K562 (cell line): ENCODE results near the gene ANKRD44. TPM values are rescaled to one million over a fixed set of nuclear protein-coding genes. Genes with fewer than 3 reads are reported as not detected.
A peak's percentile ranks its signal among the peaks of the same experiment; 100 is the strongest.

Experiments used
- ATAC-seq: fragments of 200-7000 bp; cut with Tn5 transposase; 3 replicates; pipeline ENCODE4 v1.9.1; 2020; ENCODE audit warnings: moderate library complexity
- BruUV-seq: library from RNA; stranded (reverse); fragments of 400-500 nt; replicated peaks from 2 replicates; lab custom pipeline; 2021; lab: Mats Ljungman, UMichigan
- CTCF ChIA-PET: fragments of 300-600 bp; formaldehyde crosslinking; extraction: SDS; loops from one replicate; lab custom pipeline; 2021; ENCODE audit warnings: low intra/inter-chr PET ratio; lab: Yijun Ruan, JAX
- POLR2A ChIA-PET: fragments of 300-600, 350-650 bp; sonication (Branson Sonifier 250); formaldehyde crosslinking; extraction: SDS; loops from one replicate; lab custom pipeline; 2021; ENCODE audit warnings: antibody characterized with exemption, inconsistent platforms; lab: Yijun Ruan, JAX
- DNase-seq, 4 experiments: peaks; one replicate each; pipeline versions ENCODE4 v3.0.0 to v3.0.0-alpha.2; 2011 to 2018; ENCODE audit warnings: low spot score in 3 of 4, mixed read lengths in 3 of 4; ENCODE audit errors: extremely low read depth in 1 of 4
- FAIRE-seq: peaks from 2 replicates; lab custom pipeline; 2011; peaks lifted over from hg19 to GRCh38; lab: Jason Lieb, UNC
- H2AFZ ChIP-seq: 2 replicates; pipeline ENCODE4 v1.6.0; 2011; ENCODE audit warnings: low read depth, low read length, control low read depth, inconsistent platforms
- H3K27ac ChIP-seq: fragments of 200-600 bp; 3 replicates; pipeline ENCODE4 v1.8.0; 2011; ENCODE audit warnings: low read depth, mild to moderate bottlenecking, control low read depth, inconsistent platforms, low read length, moderate library complexity, mixed read lengths; ENCODE audit errors: extremely low read depth
- H3K27me3 ChIP-seq, 2 experiments: fragments of 300-600 bp in 1 of 2; 2 replicates in 1 of 2; 3 replicates in 1 of 2; pipeline versions ENCODE4 v1.6.0 to v1.8.0; 2011; ENCODE audit warnings: inconsistent platforms in 2 of 2, low read length in 2 of 2, mild to moderate bottlenecking in 1 of 2, mixed read lengths in 1 of 2, moderate library complexity in 1 of 2; ENCODE audit not compliant: control insufficient read depth in 2 of 2, insufficient read depth in 2 of 2
- H3K36me3 ChIP-seq: fragments of 300-600 bp; 3 replicates; pipeline ENCODE4 v1.8.0; 2011; ENCODE audit warnings: mild to moderate bottlenecking, low read length, inconsistent platforms; ENCODE audit not compliant: control insufficient read depth, insufficient read depth
- H3K4me1 ChIP-seq, 2 experiments: fragments of 200-600 bp in 1 of 2; replicated peaks in 1 of 2; 2 replicates in 1 of 2; 3 replicates in 1 of 2; pipeline versions ENCODE4 v1.5.1 to v1.8.0; 2011; ENCODE audit warnings: inconsistent platforms in 2 of 2, low read length in 2 of 2, mild to moderate bottlenecking in 1 of 2, mixed read lengths in 1 of 2, moderate library complexity in 1 of 2; ENCODE audit not compliant: control insufficient read depth in 2 of 2, insufficient read depth in 2 of 2
- H3K4me2 ChIP-seq: 2 replicates; pipeline ENCODE4 v1.6.1; 2011; ENCODE audit warnings: low read length, control low read depth, inconsistent platforms, mixed read lengths; ENCODE audit not compliant: insufficient read depth
- H3K4me3 ChIP-seq: fragments of 200-600 bp; sonication (generic), shearing (Covaris generic); 2 replicates; pipeline ENCODE4 v1.5.1; 2016; ENCODE audit warnings: control low read depth, inconsistent platforms
- H3K79me2 ChIP-seq: fragments of 200-600 bp; 3 replicates; pipeline ENCODE4 v1.8.0; 2011; ENCODE audit warnings: low read length, inconsistent platforms; ENCODE audit not compliant: control insufficient read depth, insufficient read depth
- H3K9ac ChIP-seq, 2 experiments: 2 replicates each; pipeline versions ENCODE4 v1.6.0 to v1.6.1; 2011; ENCODE audit warnings: low read depth in 2 of 2, low read length in 2 of 2, control low read depth in 1 of 2, inconsistent platforms in 1 of 2, mild to moderate bottlenecking in 1 of 2, mixed read lengths in 1 of 2; ENCODE audit not compliant: insufficient read depth in 1 of 2
- H3K9me1 ChIP-seq: one replicate; pipeline ENCODE4 v1.6.0; 2011; ENCODE audit warnings: inconsistent platforms, mild to moderate bottlenecking, low read length, moderate library complexity; ENCODE audit not compliant: control insufficient read depth, insufficient read depth
- H3K9me3 ChIP-seq: replicated peaks from 2 replicates; pipeline ENCODE4 v1.5.1; 2011; ENCODE audit warnings: low read depth, low read length, inconsistent platforms; ENCODE audit not compliant: control insufficient read depth, insufficient read depth
- H4K20me1 ChIP-seq: replicated peaks from 2 replicates; pipeline ENCODE4 v1.6.1; 2011; ENCODE audit warnings: low read length, inconsistent platforms, mixed read lengths; ENCODE audit not compliant: control insufficient read depth, insufficient read depth
- NONO ChIP-seq, 2 experiments: fragments of 200-400 bp in 1 of 2; fragments of 450-650 bp in 1 of 2; formaldehyde crosslinking in 1 of 2; IDR thresholded peaks; 2 replicates each; pipeline ENCODE4 v1.6.1; 2017; ENCODE audit warnings: low read depth in 2 of 2, mild to moderate bottlenecking in 2 of 2, moderate library complexity in 2 of 2, low read length in 1 of 2
- PCBP2 ChIP-seq: fragments of 200-400 bp; formaldehyde crosslinking; IDR thresholded peaks from 2 replicates; pipeline ENCODE4 v1.6.1; 2018; ENCODE audit warnings: low read length, low read depth, mild to moderate bottlenecking, moderate library complexity; ENCODE audit not compliant: poor library complexity, severe bottlenecking
- RBM25 ChIP-seq: fragments of 200-400 bp; formaldehyde crosslinking; IDR thresholded peaks from 2 replicates; pipeline ENCODE4 v1.6.1; 2018; ENCODE audit warnings: low read length, low read depth, moderate library complexity; ENCODE audit not compliant: severe bottlenecking
- ZNF239 ChIP-seq: fragments of 250-450 bp; sonication (Bioruptor Pico); IDR thresholded peaks from 2 replicates; pipeline ENCODE4 v1.4.0; 2020; ENCODE audit warnings: mild to moderate bottlenecking
- ZNF586 ChIP-seq: fragments of 450-650 bp; formaldehyde crosslinking; conservative IDR thresholded peaks from 2 replicates; pipeline ENCODE4 v1.4.0; 2020; ENCODE audit warnings: mild to moderate bottlenecking, moderate library complexity
- WGBS: fragments of 100-300 bp; shearing (Covaris generic); methylation state at CpG from one replicate; pipeline ENCODE4 v1.1.6; 2016; ENCODE audit warnings: low coverage, mixed read lengths; ENCODE audit not compliant: insufficient coverage; ENCODE audit errors: missing lambda C conversion rate; 5-methylcytosine and 5-hydroxymethylcytosine counted together
- in situ Hi-C: fragments of 300-500 bp; cut with MboI; formaldehyde crosslinking; loops from 4 replicates; pipeline ENCODE4 v1.15.0; 2018; ENCODE audit warnings: inconsistent platforms, mixed read lengths
- intact Hi-C: fragments of 100-400 bp; cut with micrococcal nuclease; formaldehyde crosslinking; loops from 2 replicates; pipeline ENCODE4 v1.14.2; 2022
- polyA plus RNA-seq, 8 experiments: library from polyadenylated mRNA; depleted of rRNA in 4 of 8; stranded (reverse) in 5 of 8; unstranded in 3 of 8; fragments of >200 nt; fragmentation: Nextera tagmentation in 2 of 8; fragmentation: Illumina TruSeq in 1 of 8; extraction: Ambion mirVana in 2 of 8; extraction: Trizol in 1 of 8; gene quantifications; 2 replicates each; pipeline versions ENCODE4 v1.2.1 to v1.2.3, GENCODE V29; 2011 to 2014; ENCODE audit warnings: inconsistent platforms in 1 of 8, missing spikeins in 1 of 8
- total RNA-seq, 7 experiments: library from RNA; depleted of rRNA in 6 of 7; stranded (reverse); fragments of >200 nt in 6 of 7; fragmentation: Illumina TruSeq in 2 of 7; extraction: Trizol in 2 of 7; gene quantifications; 2 replicates each; pipeline versions ENCODE4 v1.2.1 to v1.2.3, GENCODE V29; 2011 to 2021; ENCODE audit warnings: low replicate concordance in 1 of 7
- TF ChIP-seq, protein P1 (sequence below): fragments of 450-650 bp; IDR thresholded peaks from one replicate; pipeline ENCODE4 v1.6.1; 2018; ENCODE audit warnings: mild to moderate bottlenecking, moderate library complexity; ENCODE audit not compliant: partially characterized antibody
- TF ChIP-seq, protein P2 (sequence below): sonication (generic); formaldehyde crosslinking; IDR thresholded peaks from 2 replicates; pipeline ENCODE4 v1.8.1; 2023; ENCODE audit warnings: missing genetic modification reagents, mild to moderate bottlenecking, borderline replicate concordance

The ANKRD44 gene
- total and polyA plus RNA-seq, 9 of the 15 experiments (the other 6 are each of a cell fraction or from before 2014, with no cell fraction given): 0.03 to 0.64 (median 0.07) TPM; not detected in 3

DNA sequence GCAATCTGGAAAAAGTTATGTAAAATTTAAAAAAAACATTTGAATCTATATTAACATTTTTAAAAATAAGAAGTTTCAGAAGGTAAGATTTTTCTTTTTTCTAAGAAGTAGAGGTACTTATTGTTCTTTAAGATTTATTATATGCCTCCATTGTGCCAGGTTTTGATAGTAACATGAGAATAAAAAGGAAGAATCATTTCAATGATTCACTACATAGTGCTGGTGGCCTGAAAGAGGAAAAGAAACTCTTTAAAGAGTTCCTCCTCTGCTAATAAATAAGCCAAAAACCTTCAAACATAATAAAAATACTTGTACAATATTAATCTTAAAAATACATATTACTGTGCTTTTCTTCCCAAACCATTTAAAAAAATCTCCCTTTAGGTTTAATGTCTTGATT is 69.0 kb downstream of the ANKRD44 start:
- intact Hi-C loops (no loop called here), in situ Hi-C loops (no loop called here)
- Histone ChIP-seq H3K79me2 (no peaks in the 10 kb centered on the region), H3K27ac (no peak overlapping the region), H4K20me1 (no peaks in the 10 kb centered on the region), H3K9me1 (no peaks in the 10 kb centered on the region), H2AFZ (no peak overlapping the region), H3K9me3 (no peaks in the 10 kb centered on the region), H3K9ac (no peak overlapping the region), H3K4me3 (no peak overlapping the region), H3K36me3 (no peaks in the 10 kb centered on the region), H3K27me3 (no peaks in the 10 kb centered on the region; a peak in 1 of 5 replicates), H3K4me1 (no peaks in the 10 kb centered on the region), H3K4me2 (no peak overlapping the region)
- ATAC-seq (no peak), FAIRE-seq (no peak), DNase-seq (no peak)
- no peak for TF ChIP-seq ZNF586 (CRISPR knock-in tag)
- TF ChIP-seq NONO (IDR thresholded peaks at IDR 0.05; ENCODE audit: low read depth in 2 of 2, low read length in 1 of 2): no peak
- TF ChIP-seq, protein P1, sequence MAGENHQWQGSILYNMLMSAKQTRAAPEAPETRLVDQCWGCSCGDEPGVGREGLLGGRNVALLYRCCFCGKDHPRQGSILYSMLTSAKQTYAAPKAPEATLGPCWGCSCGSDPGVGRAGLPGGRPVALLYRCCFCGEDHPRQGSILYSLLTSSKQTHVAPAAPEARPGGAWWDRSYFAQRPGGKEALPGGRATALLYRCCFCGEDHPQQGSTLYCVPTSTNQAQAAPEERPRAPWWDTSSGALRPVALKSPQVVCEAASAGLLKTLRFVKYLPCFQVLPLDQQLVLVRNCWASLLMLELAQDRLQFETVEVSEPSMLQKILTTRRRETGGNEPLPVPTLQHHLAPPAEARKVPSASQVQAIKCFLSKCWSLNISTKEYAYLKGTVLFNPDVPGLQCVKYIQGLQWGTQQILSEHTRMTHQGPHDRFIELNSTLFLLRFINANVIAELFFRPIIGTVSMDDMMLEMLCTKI: no peak
- TF ChIP-seq PCBP2: no peak
- BruUV-seq: no TSS peak
- CTCF ChIA-PET: no interaction called here
- POLR2A ChIA-PET: interaction anchor here (1.3 kb wide), 1 partner anchor 9 kb away, joined by 3 read pairs; no protein-coding TSS in a partner anchor

DNA sequence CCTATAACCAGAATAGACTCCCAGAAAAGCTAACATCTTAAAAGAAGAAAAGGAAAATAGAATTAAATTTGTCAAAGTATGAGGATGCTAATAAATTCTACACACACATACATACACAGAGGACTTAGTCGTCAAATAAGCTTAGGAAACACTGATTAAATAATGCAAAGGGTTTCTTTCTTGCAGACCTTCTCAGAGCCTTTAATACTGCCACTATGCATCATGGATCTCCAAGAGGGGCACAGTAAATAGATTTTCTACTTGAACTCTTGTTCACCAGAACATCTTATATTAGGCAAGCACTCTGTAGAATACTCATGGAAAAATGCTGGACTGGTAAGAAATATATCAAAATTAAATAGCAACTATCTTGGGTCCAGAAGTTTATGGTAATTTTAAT is 69.4 kb downstream of the ANKRD44 start:
- H3K9me1 ChIP-seq: no peaks in the 10 kb centered on the region
- POLR2A ChIA-PET: interaction anchor here (1.3 to 1.4 kb wide), 2 partner anchors 9 to 11 kb away, joined by 3 read pairs; no protein-coding TSS in a partner anchor
- H3K9ac ChIP-seq: no peak overlapping the region
- TF ChIP-seq ZNF239 (CRISPR knock-in tag) (peak; percentile 96), RBM25 (peak; percentile 61)
- TF ChIP-seq, protein P2, sequence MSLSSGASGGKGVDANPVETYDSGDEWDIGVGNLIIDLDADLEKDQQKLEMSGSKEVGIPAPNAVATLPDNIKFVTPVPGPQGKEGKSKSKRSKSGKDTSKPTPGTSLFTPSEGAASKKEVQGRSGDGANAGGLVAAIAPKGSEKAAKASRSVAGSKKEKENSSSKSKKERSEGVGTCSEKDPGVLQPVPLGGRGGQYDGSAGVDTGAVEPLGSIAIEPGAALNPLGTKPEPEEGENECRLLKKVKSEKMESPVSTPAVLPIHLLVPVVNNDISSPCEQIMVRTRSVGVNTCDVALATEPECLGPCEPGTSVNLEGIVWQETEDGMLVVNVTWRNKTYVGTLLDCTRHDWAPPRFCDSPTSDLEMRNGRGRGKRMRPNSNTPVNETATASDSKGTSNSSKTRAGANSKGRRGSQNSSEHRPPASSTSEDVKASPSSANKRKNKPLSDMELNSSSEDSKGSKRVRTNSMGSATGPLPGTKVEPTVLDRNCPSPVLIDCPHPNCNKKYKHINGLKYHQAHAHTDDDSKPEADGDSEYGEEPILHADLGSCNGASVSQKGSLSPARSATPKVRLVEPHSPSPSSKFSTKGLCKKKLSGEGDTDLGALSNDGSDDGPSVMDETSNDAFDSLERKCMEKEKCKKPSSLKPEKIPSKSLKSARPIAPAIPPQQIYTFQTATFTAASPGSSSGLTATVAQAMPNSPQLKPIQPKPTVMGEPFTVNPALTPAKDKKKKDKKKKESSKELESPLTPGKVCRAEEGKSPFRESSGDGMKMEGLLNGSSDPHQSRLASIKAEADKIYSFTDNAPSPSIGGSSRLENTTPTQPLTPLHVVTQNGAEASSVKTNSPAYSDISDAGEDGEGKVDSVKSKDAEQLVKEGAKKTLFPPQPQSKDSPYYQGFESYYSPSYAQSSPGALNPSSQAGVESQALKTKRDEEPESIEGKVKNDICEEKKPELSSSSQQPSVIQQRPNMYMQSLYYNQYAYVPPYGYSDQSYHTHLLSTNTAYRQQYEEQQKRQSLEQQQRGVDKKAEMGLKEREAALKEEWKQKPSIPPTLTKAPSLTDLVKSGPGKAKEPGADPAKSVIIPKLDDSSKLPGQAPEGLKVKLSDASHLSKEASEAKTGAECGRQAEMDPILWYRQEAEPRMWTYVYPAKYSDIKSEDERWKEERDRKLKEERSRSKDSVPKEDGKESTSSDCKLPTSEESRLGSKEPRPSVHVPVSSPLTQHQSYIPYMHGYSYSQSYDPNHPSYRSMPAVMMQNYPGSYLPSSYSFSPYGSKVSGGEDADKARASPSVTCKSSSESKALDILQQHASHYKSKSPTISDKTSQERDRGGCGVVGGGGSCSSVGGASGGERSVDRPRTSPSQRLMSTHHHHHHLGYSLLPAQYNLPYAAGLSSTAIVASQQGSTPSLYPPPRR (CRISPR knock-in tag): no peak
- H3K4me1 ChIP-seq: no peaks in the 10 kb centered on the region
- H3K79me2 ChIP-seq: no peaks in the 10 kb centered on the region
- in situ Hi-C loops: no loop called here
- H3K4me3 ChIP-seq: no peak overlapping the region
- H3K27ac ChIP-seq: no peak overlapping the region
- no peaks in the 10 kb centered on the region for H3K36me3 ChIP-seq
- no TSS peak for BruUV-seq
- CTCF ChIA-PET: no interaction called here
- FAIRE-seq: no peak
- no peaks in the 10 kb centered on the region for H3K9me3 ChIP-seq
- 0% methylated on average over 1 of the region's 1 CpG for WGBS
- H4K20me1 ChIP-seq: no peaks in the 10 kb centered on the region
- DNase-seq: no peak
- no peaks in the 10 kb centered on the region; a peak in 1 of 5 replicates for H3K27me3 ChIP-seq
- intact Hi-C loops: no loop called here
- no peak overlapping the region for H3K4me2 ChIP-seq
- H2AFZ ChIP-seq: no peak overlapping the region
- ATAC-seq: no peak
